Activated CD8-positive, alpha-beta memory T cell treated with anti-CD3 and anti-CD28 coated beads, Interleukin-2, amount 50 U/mL, for 48 hours (primary cell): ENCODE data around the gene ADAMTS4.
"Not testable (repeated sequence)": the region's sequence is repeated elsewhere in the genome, so short reads cannot be mapped to it uniquely, and the experiment has no call there.

Experiments used
- DNase-seq: peaks from one replicate; pipeline ENCODE4 v3.0.0-alpha.2; 2020

The ADAMTS4 gene, protein sequence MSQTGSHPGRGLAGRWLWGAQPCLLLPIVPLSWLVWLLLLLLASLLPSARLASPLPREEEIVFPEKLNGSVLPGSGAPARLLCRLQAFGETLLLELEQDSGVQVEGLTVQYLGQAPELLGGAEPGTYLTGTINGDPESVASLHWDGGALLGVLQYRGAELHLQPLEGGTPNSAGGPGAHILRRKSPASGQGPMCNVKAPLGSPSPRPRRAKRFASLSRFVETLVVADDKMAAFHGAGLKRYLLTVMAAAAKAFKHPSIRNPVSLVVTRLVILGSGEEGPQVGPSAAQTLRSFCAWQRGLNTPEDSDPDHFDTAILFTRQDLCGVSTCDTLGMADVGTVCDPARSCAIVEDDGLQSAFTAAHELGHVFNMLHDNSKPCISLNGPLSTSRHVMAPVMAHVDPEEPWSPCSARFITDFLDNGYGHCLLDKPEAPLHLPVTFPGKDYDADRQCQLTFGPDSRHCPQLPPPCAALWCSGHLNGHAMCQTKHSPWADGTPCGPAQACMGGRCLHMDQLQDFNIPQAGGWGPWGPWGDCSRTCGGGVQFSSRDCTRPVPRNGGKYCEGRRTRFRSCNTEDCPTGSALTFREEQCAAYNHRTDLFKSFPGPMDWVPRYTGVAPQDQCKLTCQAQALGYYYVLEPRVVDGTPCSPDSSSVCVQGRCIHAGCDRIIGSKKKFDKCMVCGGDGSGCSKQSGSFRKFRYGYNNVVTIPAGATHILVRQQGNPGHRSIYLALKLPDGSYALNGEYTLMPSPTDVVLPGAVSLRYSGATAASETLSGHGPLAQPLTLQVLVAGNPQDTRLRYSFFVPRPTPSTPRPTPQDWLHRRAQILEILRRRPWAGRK

DNA sequence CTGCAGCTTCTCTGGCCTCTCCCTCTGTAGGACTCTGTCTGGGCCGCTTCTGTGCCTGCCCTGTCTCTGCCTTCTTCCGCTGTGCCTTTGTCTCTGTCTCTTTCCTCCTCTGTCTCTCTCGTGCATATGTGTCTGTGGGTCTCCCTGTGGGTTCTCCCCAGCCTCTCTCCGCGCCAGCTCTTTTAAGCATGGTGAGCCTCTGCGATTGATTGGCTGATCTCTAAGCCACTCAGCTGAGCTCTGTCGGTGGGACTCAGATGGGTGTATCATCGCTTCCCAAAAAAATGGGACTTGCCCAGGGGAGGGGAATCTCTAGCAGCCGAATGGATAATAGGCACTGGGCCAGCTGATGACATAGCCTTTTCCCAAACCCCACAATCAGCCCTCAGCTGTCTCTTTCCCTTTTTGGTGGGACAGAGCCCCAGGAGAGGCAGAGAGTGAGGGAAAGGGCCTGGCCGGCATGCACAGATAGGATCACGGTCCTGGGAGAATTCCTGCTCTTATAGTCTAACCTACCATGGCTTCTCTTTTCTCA lies at the start of gene ADAMTS4:
ADAMTS4 (minus strand) TSS at position 158 of the 535 bp plus-strand sequence. CDS start 427 bp downstream, outside the sequence.
- no peak for DNase-seq

DNA sequence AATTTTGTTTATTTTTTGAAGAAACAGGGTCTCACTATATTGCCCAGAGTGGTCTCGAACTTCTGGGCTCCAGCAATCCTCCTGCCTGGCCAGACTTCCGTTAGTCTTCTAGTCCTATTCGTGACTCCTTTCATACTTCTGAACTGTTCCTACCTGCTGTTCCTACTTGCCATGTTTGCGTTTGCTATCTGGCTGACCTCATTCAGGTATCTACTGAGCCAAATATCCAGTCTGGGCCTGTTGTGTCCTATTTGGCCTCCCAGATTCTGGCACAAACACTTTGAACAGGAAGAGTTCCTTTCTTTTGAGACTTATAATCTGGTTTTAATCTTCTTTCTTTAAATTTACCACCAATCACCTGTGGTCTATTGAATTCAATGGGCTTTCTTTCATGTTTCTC lies 46.0 kb upstream of the ADAMTS4 start:
- DNase-seq: no peak

DNA sequence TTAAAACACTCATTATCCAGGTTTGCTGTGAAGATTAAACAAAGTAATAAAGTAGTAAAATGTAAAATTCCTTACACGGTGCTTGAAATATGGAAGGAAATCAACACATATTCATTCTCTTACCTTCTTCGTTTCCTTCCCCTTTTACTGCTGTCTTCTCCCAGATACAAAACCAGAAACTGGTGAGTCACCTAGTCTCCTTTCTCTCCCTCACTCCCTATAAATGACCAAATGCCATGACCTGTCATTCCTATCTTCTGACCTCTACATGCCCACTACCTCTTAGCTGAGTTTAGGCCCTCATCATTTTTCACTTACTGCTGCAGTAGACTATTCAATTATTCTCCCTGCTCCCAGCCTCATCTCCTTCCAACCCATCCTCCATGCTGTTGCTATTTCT lies 43.5 kb upstream of the ADAMTS4 start:
- DNase-seq: no peak

DNA sequence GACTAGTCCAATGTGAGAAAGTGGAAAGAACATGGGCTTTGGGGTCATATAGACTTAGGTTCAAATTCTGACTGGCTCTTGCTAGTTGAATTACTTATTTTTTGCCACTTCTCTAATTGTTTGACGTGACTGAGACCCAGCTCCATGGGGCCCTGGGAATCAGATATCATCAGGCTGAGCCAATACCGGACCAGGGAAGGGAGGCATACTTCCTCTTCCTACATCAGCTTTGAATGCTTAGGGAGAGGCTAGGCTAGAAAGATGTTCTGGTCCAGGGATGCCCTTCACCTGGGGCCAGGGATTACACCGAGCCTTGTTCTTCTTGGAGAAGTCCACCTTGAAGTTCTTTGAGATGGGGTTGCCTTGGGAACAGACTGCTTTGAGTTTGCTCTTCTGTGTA lies 42.8 kb upstream of the ADAMTS4 start:
- DNase-seq: no peak

DNA sequence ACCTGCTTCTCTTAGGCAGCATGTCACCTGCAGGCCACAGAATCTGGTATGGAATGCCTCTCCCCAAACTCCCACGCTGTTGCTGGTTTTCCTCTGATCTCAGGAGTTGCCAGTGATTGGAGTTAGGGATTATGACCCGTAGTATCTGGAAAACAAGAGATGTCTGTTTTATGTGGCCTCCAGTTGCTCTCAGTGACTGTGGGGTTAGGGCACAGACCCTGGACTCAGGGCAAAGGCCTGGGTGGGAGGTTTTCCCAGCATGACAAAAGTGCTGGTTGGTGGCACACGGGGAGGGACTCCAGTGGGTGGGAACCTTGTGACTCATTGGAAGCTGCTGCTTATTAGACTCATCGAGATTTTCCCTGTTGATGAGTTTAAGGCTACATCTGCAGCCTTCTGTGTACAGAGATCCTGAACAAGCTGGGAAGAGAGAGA lies 39.2 kb upstream of the ADAMTS4 start, which contains the start of gene NR1I3:
NR1I3 (minus strand) TSS at position 165 of the 435 bp plus-strand sequence. CDS start 1,638 bp downstream, outside the sequence.
- no peak for DNase-seq

DNA sequence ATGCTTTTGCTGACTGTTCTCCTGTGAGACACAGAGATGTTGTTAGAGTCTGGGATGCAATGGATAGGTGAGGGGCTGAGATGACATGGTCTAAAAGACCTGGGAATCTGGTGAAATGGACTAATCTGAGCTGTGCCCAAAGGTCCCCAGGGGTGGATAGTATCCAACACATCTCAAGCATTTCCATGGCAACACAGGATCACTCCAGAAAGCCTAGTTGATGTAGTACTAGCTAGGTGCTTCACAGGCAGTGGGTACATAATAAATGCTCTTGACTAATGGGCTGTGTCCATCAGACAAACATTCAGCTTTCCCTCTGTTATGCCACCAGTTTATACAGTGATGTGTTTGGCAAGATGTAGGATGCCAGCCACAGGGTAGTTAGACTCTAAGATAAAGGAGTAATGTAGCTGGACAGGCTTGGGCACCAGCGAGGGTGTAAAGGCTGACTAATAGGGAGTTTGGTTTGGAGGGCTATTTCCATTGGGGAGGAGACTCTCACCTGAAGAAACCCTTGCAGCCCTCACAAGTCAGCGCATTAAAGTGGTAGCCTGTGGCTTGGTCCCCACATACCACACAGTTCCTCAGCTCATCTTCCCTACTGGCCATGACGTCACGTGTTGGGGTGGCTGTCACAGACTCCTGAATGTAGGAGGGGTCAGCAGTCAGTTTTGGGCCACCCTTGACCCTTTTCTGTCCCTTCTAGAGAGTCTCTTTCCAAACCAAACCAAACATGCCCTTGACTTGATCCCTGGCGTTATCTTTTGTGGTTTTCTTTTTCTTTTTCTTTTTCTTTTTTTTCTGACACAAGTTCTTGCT lies 37.3 kb upstream of the ADAMTS4 start:
- DNase-seq: no peak

DNA sequence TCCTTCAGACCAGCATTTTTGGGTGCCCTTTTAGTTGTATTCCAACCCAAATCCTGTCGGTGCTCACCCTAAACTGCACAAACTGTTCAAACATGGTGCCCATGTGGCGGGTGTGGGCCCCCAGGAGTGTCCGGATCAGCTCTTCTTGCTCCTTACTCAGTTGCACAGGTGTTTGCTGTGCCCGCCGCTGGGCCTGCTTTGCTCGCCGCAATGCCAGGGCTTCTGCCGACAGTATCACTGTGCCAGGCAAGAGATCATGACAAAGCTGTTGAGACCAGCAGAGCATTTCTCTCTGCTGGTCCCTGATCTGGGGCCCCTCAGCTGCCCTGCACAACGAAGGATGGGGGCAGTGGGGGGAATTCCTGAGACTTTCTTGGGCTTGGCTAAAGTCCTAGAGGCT lies 34.2 kb upstream of the ADAMTS4 start:
- no peak for DNase-seq

DNA sequence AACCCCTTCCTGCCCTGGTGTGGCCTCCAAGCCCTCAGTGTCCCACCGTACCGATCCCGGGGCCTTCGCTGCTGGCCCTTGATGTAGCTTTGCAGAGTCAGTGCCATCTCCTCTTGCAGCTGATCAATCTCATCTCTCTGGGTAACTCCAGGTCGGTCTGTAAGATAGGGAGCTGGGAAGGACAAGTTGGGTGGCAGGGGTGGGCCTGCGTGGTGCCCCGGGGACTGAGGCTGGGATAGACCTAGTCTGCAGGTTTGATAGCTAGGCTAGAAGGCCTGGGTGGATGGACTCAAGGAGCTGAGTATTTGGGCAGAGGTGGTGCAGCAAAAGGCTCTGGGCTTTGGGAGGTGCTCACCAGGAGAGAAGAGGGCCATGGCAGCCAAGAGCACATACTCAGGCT lies 31.9 kb upstream of the ADAMTS4 start:
- DNase-seq: no peak

DNA sequence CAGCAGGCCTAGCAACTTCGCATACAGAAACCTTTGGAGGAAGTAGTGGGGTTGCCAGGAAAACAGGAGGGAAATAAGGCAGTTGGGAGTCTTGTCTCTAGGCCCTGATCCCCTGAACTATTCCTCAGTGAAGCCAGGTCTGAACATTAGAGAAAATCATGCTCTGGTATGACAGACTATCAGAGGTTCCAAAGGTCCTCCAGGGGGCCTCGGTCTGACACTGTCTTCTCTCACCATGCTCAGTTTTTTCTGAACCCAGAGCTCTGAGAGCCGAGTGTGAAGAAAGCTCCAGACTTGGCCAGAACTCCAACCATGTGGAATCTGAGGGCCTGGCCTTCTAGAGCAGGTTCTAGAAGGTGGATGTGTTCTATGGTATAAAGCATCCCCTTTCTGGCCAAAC lies 31.0 kb upstream of the ADAMTS4 start:
- no peak for DNase-seq

DNA sequence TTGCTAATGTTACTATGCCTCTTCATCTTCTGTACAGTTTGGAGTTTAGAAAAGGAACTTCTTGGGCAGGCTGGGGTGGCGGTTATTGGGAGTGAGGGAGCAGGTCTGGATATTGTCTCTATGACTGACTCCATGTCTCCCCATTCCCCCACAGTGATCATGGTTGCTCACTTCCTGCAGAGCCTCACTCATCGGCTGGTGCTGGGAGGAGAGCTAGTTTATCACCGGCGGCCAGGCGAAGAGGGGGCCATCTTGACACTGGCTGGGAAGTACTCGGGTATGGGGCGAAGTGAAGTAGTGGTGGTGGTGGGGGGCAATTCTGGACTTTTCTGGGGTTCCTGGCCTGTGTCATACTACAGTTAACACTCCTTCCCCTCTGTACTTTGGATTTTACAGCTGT lies 29.2 kb upstream of the ADAMTS4 start:
- no peak for DNase-seq

DNA sequence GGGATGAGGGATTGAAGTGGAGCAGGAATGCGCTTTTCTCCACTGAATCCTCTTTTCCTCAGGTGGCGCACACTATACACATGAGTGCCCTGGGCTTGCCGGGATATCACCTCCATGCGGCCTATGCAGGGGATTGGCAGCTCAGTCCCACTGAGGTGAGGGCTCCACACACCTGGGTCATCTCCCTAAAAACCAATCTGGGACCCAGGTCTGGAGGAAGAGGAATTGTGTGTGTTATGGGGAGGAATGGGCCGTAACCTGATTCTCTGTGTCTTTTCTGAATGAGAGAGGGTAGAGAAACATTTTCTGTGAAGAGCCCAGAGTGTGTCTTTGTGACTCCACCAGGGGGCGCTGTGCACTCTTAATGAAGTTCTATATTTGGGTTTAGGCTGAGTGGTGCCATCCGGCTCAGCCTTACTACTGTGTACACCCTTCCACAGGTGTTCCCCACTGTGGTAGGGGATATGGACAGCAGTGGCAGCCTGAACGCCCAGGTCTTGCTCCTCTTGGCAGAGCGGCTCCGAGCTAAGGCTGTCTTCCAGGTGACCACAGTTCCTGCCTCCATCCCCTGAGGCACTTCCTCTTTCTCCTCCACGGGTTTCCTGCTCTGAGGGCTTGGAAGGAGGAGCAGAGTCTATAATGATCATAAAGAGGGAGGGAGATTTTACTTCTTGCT lies 28.5 kb upstream of the ADAMTS4 start:
- peak; percentile 98 for DNase-seq

DNA sequence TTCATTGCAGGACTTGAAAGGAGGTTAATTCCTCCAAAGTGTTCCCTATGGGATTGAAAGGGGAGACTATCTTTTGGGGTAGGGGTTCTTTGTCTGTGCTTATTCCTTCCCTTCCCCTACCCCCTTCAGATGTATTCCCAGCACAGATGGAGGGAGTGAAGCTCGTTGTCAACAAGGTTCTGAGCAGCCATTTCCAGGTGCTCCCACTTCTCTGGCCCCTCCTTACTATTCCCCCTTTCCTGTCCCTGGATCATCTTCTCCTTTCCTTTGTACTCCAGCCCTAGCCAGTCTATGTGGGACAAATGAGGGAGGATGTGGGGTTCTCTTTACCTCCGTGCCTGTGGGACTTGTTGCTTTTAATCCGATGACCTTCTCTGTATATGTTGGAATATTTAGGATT lies 27.9 kb upstream of the ADAMTS4 start:
- no peak for DNase-seq

DNA sequence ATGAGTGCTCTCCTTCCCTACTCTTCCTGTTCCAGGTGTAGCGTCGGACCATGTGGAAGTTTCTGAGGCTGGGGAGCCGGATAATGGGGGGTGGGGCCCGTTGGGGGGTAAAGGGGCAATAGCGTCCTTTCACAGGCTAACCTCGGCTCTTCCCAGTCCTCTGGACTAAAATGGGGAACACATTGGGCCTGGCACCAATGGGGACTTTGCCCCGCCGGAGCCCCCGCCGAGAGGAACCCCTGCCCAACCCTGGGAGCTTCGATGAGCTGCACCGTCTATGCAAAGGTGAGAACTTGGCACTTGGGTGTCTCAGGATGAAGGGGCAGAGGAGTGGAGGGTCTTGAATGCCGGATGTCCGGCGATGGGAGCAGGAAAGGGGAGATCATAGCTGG lies 27.5 kb upstream of the ADAMTS4 start:
- DNase-seq: no peak

DNA sequence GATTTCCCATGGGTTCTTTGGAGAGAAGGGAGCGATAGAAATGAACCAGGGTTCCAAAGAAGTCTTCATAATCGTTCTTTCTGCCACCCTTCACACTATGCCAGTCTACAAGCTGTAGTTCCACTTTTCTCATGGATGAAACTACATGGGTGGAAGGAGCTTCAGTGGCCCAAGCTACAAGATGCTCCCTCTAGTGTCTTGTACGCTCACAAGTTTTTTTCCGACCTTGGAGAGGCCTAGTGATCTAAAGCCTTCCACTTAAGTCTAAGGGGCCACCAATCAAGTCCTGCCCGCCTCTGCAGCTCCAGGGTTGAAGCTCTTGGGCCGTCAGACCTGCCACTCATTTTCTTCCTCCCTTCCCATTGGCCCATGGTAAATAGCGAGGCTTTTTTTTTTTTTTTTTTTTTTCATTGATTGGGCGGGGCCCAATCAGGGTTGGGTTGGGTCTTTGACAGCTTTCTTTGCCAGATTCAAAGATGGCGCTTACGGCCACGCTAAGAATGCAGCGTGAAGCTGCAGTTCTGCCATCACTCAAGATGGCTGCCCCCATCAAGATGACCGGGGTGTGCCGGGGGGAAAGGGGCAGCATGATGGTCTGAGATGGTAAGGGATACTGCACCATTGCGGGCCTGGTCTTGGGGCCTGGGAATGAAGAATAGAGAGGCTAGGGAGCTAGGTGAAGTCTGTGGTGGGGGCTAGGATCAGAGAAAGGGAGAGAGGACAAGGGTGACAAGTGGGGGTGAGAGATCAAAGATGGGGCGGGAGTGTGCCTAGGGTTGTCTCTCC lies 26.9 kb upstream of the ADAMTS4 start, which contains the start of gene TOMM40L:
TOMM40L (plus strand) TSS at position 527 of the 786 bp plus-strand sequence. CDS start 430 bp downstream, outside the sequence.
- peak; percentile 89 for DNase-seq

DNA sequence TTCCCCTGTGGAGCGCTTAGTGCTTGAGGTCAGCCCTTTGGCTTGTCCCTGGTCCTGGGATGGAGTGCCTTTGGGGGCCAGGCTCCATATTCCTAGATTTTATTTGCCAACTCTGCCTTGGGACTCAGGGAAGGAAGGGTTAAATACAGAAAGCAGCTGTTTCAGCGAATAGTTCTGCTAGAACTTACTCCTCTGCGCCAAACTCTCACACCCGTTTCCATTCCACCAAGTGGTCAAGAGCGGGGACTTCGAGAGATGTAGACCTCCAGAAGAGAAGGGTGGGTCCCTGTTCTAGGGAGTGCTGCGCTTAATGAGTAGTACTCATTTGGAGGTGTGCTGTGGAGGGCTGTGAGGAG lies 26.3 kb upstream of the ADAMTS4 start:
- DNase-seq: no peak

DNA sequence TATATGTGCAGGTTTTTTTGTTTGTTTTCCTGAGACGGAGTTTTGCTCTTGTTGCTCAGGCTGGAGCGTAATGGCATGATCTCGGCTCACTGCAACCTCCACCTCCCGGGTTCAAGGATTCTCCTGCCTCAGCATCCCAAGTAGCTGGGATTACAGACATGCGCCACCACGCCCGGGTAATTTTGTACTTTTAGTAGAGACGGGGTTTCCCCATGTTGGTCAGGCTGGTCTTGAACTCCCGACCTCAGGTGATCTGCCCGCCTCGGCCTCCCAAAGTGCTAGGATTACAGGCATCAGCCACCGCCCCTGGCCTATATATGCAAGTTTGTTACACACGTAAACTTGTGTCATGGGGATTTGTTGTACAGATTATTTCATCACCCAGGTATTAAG lies 25.8 kb upstream of the ADAMTS4 start:
- DNase-seq: not testable (repeated sequence)

DNA sequence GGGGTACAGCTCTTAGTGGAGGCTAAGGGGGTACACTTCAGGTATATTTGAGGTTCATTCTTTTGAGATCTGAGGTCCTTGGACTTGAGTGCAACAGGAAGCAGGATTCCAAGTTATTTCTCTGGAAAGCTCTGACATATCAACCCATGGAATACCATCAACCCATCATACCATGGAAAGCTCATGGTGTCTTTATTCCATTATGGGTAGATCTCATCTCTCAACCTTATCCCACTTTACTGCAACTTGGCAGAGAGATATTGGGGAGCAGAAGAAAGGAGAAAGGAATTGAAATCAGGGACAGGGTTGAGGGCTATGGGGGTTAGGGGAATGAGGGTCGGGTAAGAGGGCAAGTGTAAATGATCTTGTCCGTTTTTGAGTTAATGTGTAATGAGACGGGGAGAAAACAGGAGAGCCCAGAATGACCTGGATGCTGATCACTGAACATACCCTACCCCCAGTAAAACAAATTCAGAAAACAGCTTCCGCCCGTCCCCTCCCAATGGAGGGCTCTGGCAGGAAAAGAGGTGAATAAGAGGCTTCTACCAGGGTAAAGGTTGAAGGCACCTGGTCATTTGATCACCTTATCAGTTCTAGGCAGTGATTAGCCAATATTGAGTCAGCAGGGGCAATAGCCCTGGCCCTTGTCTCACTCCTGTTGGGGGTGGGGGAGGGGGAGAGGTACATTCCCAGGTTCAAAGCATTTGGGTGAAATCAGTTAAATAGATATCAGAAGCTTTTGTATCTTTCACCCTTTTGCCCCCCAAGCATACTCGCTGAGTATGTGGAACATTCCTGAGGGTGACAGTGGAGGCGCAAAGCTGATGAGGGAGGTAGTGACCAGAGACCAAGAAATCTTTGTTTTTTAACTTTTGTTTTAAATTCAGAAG lies 25.2 kb upstream of the ADAMTS4 start:
- DNase-seq: no peak

DNA sequence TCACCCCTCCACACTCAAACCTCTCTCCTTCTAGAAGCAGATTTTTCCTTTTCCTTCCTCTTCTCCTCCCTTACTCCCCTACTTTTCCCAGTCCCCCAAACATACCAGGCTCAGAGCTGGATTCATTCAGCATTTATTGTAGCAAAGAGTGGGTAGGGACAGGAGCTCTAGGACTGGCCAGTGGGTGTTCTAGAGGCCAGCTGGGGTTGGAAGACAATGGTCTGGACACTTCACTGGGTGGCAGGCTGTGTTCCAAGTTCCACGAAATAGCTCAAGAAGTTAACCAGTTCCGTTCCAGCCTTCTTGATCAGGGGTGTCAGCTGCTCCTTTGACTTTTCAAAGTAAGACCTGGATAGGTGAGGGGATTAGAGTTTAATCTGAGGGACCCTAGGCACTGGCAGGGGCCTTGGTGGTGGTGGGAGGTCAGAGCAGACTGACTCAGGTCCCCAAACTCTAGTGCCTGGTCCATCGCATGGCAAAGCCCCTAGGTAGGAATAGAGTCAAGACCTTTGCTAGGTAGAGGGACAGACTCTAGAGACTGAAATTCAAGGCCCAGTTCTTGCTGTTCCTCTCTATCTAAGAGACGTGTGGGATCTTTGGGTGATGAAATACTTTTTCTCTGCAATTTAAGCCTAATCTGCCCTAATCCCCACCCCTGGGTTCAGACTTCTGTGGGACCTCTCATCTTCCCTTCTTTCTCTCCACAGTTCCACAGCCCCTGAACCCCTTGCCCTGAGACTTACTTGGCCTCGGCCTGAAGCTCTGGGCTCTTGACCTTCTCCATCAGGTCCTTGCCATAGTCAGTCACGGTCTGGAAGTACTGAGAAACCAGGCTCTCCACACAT lies 23.5 kb upstream of the ADAMTS4 start:
- DNase-seq: no peak

DNA sequence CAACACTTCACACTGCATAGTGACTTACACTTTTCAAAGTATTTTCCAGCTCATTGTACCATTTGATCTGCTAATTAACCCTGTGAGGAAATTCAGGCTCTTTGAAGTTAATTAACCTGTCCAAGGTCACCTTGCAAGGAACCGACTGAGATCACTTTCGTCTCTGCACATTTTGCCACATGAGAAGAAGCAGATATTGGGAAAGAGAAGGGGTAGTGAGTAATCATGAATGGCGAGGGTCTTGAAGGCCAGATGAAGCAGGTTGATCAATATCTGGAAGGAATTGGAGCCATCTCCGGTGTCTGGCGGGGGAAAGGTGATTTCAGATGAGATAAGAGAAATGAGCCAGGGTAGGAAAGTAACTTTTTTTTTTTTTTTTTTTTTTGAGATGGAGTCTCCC lies 21.1 kb upstream of the ADAMTS4 start:
- DNase-seq: no peak
